Measurements from ENCODE around the gene C2CD3.

The C2CD3 gene

GRCh38 chr11:74182635-74183034 lies 11.8 kb upstream of the C2CD3 start:
- TF ChIP-seq SIN3A (IDR thresholded peaks at IDR 0.05; ENCODE audit: borderline replicate concordance, insufficient read depth, low read length) (no peak), POLR2AphosphoS5 (IDR thresholded peaks at IDR 0.05; ENCODE audit: low read depth, low read length) (no peak), FOXP2 (optimal IDR thresholded peaks at IDR 0.05; ENCODE audit: borderline replicate concordance, extremely low read depth, extremely low read length, insufficient read depth) (no peak), REST (IDR thresholded peaks at IDR 0.05; ENCODE audit: insufficient read depth in 1 of 2, low read depth in 2 of 2, low read length in 2 of 2) (no peak), TAF1 (IDR thresholded peaks at IDR 0.05; ENCODE audit: borderline replicate concordance, insufficient read depth, low read length) (no peak)

- TF ChIP-seq TAF1 (IDR thresholded peaks at IDR 0.05; ENCODE audit: borderline replicate concordance, insufficient read depth, low read length) (no peak), FOXP2 (optimal IDR thresholded peaks at IDR 0.05; ENCODE audit: borderline replicate concordance, extremely low read depth, extremely low read length, insufficient read depth) (no peak), REST (IDR thresholded peaks at IDR 0.05; ENCODE audit: insufficient read depth in 1 of 2, low read depth in 2 of 2, low read length in 2 of 2) (no peak), POLR2AphosphoS5 (IDR thresholded peaks at IDR 0.05; ENCODE audit: low read depth, low read length) (no peak), SIN3A (IDR thresholded peaks at IDR 0.05; ENCODE audit: borderline replicate concordance, insufficient read depth, low read length) (no peak)
Measured at GRCh38 chr11:74179234-74180052, 8.6 kb upstream of the C2CD3 start.

- TF ChIP-seq TAF1 (IDR thresholded peaks at IDR 0.05; ENCODE audit: borderline replicate concordance, insufficient read depth, low read length) (no peak), SIN3A (IDR thresholded peaks at IDR 0.05; ENCODE audit: borderline replicate concordance, insufficient read depth, low read length) (no peak), REST (IDR thresholded peaks at IDR 0.05; ENCODE audit: insufficient read depth in 1 of 2, low read depth in 2 of 2, low read length in 2 of 2) (no peak), POLR2AphosphoS5 (IDR thresholded peaks at IDR 0.05; ENCODE audit: low read depth, low read length) (no peak)
Measured at GRCh38 chr11:74175920-74176319, 5.1 kb upstream of the C2CD3 start.

GRCh38 chr11:74171997-74172396 lies 1.2 kb upstream of the C2CD3 start:
- TF ChIP-seq REST (IDR thresholded peaks at IDR 0.05; ENCODE audit: insufficient read depth in 1 of 2, low read depth in 2 of 2, low read length in 2 of 2) (no peak), FOXP2 (optimal IDR thresholded peaks at IDR 0.05; ENCODE audit: borderline replicate concordance, extremely low read depth, extremely low read length, insufficient read depth) (no peak), POLR2AphosphoS5 (IDR thresholded peaks at IDR 0.05; ENCODE audit: low read depth, low read length) (no peak), TAF1 (IDR thresholded peaks at IDR 0.05; ENCODE audit: borderline replicate concordance, insufficient read depth, low read length) (no peak), SIN3A (IDR thresholded peaks at IDR 0.05; ENCODE audit: borderline replicate concordance, insufficient read depth, low read length) (no peak)
